GM23338 (cell line): ENCODE data around the gene LTA4H. TPM values are rescaled to one million over a fixed set of nuclear protein-coding genes. Genes with fewer than 3 reads are reported as not detected.

Experiments used
- ATAC-seq: fragments of 200-7000 bp; cut with Tn5 transposase; 3 replicates; pipeline ENCODE4 v1.9.1; 2020
- DNase-seq: peaks from one replicate; pipeline ENCODE4 v3.0.0-alpha.2; 2015; ENCODE audit warnings: low spot score
- H2AFZ ChIP-seq: fragments of 200-600 bp; sonication (generic); 2 replicates; pipeline ENCODE4 v1.8.0; 2016; ENCODE audit warnings: antibody characterized with exemption, mild to moderate bottlenecking, moderate library complexity
- H3F3A ChIP-seq: fragments of 200-600 bp; sonication (generic); replicated peaks from 2 replicates; pipeline ENCODE4 v1.8.0; 2017; ENCODE audit warnings: antibody characterized with exemption, mixed run types, low read depth
- H3K27ac ChIP-seq: fragments of 200-600 bp; sonication (generic); 2 replicates; pipeline ENCODE4 v1.6.1; 2016; ENCODE audit warnings: low read depth
- H3K27me3 ChIP-seq: fragments of 200-600 bp; sonication (generic); 2 replicates; pipeline ENCODE4 v1.8.0; 2016; ENCODE audit warnings: mild to moderate bottlenecking, mixed run types, moderate library complexity; ENCODE audit not compliant: insufficient read depth
- H3K36me3 ChIP-seq: fragments of 200-600 bp; sonication (generic); 2 replicates; pipeline ENCODE4 v1.8.0; 2016; ENCODE audit warnings: mild to moderate bottlenecking; ENCODE audit not compliant: insufficient read depth
- H3K4me1 ChIP-seq: fragments of 200-600 bp; sonication (generic); 2 replicates; pipeline ENCODE4 v1.8.0; 2016; ENCODE audit warnings: mild to moderate bottlenecking, moderate library complexity; ENCODE audit not compliant: insufficient read depth
- H3K4me2 ChIP-seq: fragments of 200-600 bp; sonication (generic); 2 replicates; pipeline ENCODE4 v1.7.1; 2017; ENCODE audit warnings: mixed run types
- H3K4me3 ChIP-seq: fragments of 200-600 bp; sonication (generic); 2 replicates; pipeline ENCODE4 v1.6.1; 2016; ENCODE audit warnings: mixed run types
- H3K79me2 ChIP-seq: fragments of 200-600 bp; sonication (generic); replicated peaks from 2 replicates; pipeline ENCODE4 v1.8.0; 2017; ENCODE audit warnings: mild to moderate bottlenecking; ENCODE audit not compliant: insufficient read depth
- H3K9me2 ChIP-seq: fragments of 200-600 bp; sonication (generic); 2 replicates; pipeline ENCODE4 v1.8.0; 2017; ENCODE audit not compliant: insufficient read depth
- H4K20me1 ChIP-seq: fragments of 200-600 bp; sonication (generic); replicated peaks from 2 replicates; pipeline ENCODE4 v1.8.0; 2017; ENCODE audit warnings: mild to moderate bottlenecking; ENCODE audit not compliant: insufficient read depth
- H3K27ac Mint-ChIP-seq: 2 replicates; pipeline ENCODE4 v1.8.0; 2020; ENCODE audit warnings: inconsistent platforms, mild to moderate bottlenecking, moderate library complexity, mixed read lengths
- H3K27me3 Mint-ChIP-seq: 3 replicates; pipeline ENCODE4 v1.8.0; 2022; ENCODE audit warnings: low read depth, mild to moderate bottlenecking, moderate library complexity, mixed read lengths, inconsistent platforms; ENCODE audit not compliant: insufficient read depth, poor library complexity
- H3K36me3 Mint-ChIP-seq: 3 replicates; pipeline ENCODE4 v1.8.0; 2021; ENCODE audit warnings: low read depth, mild to moderate bottlenecking, inconsistent platforms, moderate library complexity, mixed read lengths
- H3K4me1 Mint-ChIP-seq: 3 replicates; pipeline ENCODE4 v1.8.0; 2020; ENCODE audit warnings: mild to moderate bottlenecking, inconsistent platforms, mixed read lengths
- H3K4me3 Mint-ChIP-seq: 3 replicates; pipeline ENCODE4 v1.8.0; 2021; ENCODE audit warnings: moderate library complexity, mild to moderate bottlenecking, inconsistent platforms, mixed read lengths
- H3K9me3 Mint-ChIP-seq: 3 replicates; pipeline ENCODE4 v1.8.0; 2020; ENCODE audit warnings: moderate library complexity, mild to moderate bottlenecking, inconsistent platforms, mixed read lengths
- CREB1 ChIP-seq: fragments of 250-450 bp; sonication (Bioruptor Pico); IDR thresholded peaks from 2 replicates; pipeline ENCODE4 v1.5.0; 2020; ENCODE audit warnings: low read depth, mild to moderate bottlenecking, moderate library complexity
- EZH2 ChIP-seq: fragments of 200-600 bp; sonication (generic); IDR thresholded peaks from one replicate; pipeline ENCODE4 v1.8.0; 2017; ENCODE audit warnings: antibody characterized with exemption, mild to moderate bottlenecking, low read depth; ENCODE audit not compliant: unreplicated experiment
- EZH2phosphoT487 ChIP-seq: fragments of 200-600 bp; sonication (generic); IDR thresholded peaks from one replicate; pipeline ENCODE4 v1.8.1; 2018; ENCODE audit warnings: antibody characterized with exemption; ENCODE audit not compliant: unreplicated experiment
- JUNB ChIP-seq: IDR thresholded peaks from one replicate; pipeline ENCODE4 v1.6.1; 2016; ENCODE audit warnings: antibody characterized with exemption; ENCODE audit not compliant: unreplicated experiment
- NANOG ChIP-seq: IDR thresholded peaks from 2 replicates; pipeline ENCODE4 v1.6.1; 2016; ENCODE audit warnings: antibody characterized with exemption, borderline replicate concordance
- POLR2AphosphoS5 ChIP-seq: IDR thresholded peaks from 2 replicates; pipeline ENCODE4 v1.6.1; 2016; ENCODE audit warnings: antibody characterized with exemption, low read depth
- STAT1 ChIP-seq: IDR thresholded peaks from one replicate; pipeline ENCODE4 v1.6.1; 2016; ENCODE audit warnings: antibody characterized with exemption; ENCODE audit not compliant: unreplicated experiment
- ZNF114 ChIP-seq: fragments of 250-450 bp; sonication (Bioruptor Pico); IDR thresholded peaks from 2 replicates; pipeline ENCODE4 v1.5.0; 2020; ENCODE audit warnings: mild to moderate bottlenecking, moderate library complexity
- ZNF331 ChIP-seq: fragments of 250-450 bp; sonication (Bioruptor Pico); IDR thresholded peaks from 2 replicates; pipeline ENCODE4 v1.5.0; 2020; ENCODE audit warnings: low read depth, mild to moderate bottlenecking, moderate library complexity
- polyA plus RNA-seq: library from polyadenylated mRNA; unstranded; fragments of >200 nt; fragmentation: Nextera tagmentation; extraction: Ambion mirVana; gene quantifications from 2 replicates; pipeline ENCODE4 v1.2.1, GENCODE V29; 2016
- total RNA-seq: library from RNA; depleted of rRNA; stranded (reverse); fragments of >200 nt; shearing (Covaris generic); gene quantifications from 2 replicates; pipeline ENCODE4 v1.2.3, GENCODE V29; 2014
- TF ChIP-seq, protein P1 (sequence below): IDR thresholded peaks from one replicate; pipeline ENCODE4 v1.6.1; 2018; ENCODE audit warnings: antibody characterized with exemption; ENCODE audit not compliant: unreplicated experiment
- TF ChIP-seq, protein P2 (sequence below): IDR thresholded peaks from 2 replicates; pipeline ENCODE4 v1.6.1; 2016; ENCODE audit warnings: antibody characterized with exemption
- TF ChIP-seq, protein P3 (sequence below): fragments of 250-450 bp; sonication (Bioruptor Pico); IDR thresholded peaks from 2 replicates; pipeline ENCODE4 v1.5.0; 2020; ENCODE audit warnings: mild to moderate bottlenecking, moderate library complexity
- TF ChIP-seq, protein P4 (sequence below), 2 experiments: fragments of 200-600 bp in 1 of 2; sonication (generic) in 1 of 2; conservative IDR thresholded peaks; 2 replicates each; pipeline versions ENCODE4 v1.5.1 to v1.6.1; 2016 to 2017; ENCODE audit warnings: antibody characterized with exemption in 2 of 2, low read depth in 2 of 2, mild to moderate bottlenecking in 2 of 2, moderate library complexity in 1 of 2

Gene LTA4H
- total and polyA plus RNA-seq, 2 experiments from 2014 or later: 84.4 to 189 TPM

DNA sequence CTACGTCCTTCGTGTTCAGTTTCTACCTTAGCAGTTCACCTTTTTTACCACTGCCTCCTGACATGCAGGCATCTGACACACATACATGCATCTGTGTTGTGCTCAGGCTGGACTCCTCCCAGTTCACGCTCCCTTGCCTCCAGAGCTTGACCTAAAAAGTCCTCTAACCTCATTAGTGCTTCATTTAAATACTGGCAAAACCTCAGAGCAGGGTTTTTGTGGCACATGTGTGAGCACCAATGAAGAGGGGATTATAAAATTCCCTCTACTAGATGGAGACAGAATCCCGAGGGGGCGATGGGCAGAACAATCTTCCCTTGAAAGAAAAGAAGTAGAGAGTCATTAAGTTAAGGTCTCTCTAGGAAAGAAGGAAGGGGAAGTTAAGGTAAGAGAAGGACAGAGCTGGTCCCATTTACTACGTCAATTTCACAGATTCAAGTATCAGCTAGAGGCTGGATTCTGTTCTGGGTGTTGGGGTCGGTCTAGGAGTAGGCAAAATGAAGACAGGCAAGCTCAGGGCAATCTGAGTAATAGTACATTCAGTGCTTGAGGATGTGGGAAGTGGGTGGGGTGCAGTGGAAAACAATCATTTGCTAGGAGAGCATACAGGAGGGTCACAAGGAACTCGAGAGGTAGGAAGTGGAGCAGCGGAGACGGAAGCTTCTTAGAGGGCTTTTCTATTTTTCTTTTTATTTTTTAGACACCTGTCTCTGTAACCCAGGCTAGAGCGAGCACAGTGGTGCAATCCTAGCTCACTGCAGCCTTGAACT is 46.7 kb downstream of the LTA4H start:
- no peaks in the 10 kb centered on the region for H3K79me2 ChIP-seq
- TF ChIP-seq POLR2AphosphoS5 (no peak), CREB1 (CRISPR knock-in tag) (no peak), JUNB (no peak), NANOG (no peak), EZH2 (no peak), ZNF331 (no peak), STAT1 (no peak), ZNF114 (CRISPR knock-in tag) (no peak), EZH2phosphoT487 (no peak)
- TF ChIP-seq, protein P1, sequence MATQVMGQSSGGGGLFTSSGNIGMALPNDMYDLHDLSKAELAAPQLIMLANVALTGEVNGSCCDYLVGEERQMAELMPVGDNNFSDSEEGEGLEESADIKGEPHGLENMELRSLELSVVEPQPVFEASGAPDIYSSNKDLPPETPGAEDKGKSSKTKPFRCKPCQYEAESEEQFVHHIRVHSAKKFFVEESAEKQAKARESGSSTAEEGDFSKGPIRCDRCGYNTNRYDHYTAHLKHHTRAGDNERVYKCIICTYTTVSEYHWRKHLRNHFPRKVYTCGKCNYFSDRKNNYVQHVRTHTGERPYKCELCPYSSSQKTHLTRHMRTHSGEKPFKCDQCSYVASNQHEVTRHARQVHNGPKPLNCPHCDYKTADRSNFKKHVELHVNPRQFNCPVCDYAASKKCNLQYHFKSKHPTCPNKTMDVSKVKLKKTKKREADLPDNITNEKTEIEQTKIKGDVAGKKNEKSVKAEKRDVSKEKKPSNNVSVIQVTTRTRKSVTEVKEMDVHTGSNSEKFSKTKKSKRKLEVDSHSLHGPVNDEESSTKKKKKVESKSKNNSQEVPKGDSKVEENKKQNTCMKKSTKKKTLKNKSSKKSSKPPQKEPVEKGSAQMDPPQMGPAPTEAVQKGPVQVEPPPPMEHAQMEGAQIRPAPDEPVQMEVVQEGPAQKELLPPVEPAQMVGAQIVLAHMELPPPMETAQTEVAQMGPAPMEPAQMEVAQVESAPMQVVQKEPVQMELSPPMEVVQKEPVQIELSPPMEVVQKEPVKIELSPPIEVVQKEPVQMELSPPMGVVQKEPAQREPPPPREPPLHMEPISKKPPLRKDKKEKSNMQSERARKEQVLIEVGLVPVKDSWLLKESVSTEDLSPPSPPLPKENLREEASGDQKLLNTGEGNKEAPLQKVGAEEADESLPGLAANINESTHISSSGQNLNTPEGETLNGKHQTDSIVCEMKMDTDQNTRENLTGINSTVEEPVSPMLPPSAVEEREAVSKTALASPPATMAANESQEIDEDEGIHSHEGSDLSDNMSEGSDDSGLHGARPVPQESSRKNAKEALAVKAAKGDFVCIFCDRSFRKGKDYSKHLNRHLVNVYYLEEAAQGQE: no peak
- TF ChIP-seq, protein P2, sequence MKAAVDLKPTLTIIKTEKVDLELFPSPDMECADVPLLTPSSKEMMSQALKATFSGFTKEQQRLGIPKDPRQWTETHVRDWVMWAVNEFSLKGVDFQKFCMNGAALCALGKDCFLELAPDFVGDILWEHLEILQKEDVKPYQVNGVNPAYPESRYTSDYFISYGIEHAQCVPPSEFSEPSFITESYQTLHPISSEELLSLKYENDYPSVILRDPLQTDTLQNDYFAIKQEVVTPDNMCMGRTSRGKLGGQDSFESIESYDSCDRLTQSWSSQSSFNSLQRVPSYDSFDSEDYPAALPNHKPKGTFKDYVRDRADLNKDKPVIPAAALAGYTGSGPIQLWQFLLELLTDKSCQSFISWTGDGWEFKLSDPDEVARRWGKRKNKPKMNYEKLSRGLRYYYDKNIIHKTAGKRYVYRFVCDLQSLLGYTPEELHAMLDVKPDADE: no peak
- TF ChIP-seq, protein P3, sequence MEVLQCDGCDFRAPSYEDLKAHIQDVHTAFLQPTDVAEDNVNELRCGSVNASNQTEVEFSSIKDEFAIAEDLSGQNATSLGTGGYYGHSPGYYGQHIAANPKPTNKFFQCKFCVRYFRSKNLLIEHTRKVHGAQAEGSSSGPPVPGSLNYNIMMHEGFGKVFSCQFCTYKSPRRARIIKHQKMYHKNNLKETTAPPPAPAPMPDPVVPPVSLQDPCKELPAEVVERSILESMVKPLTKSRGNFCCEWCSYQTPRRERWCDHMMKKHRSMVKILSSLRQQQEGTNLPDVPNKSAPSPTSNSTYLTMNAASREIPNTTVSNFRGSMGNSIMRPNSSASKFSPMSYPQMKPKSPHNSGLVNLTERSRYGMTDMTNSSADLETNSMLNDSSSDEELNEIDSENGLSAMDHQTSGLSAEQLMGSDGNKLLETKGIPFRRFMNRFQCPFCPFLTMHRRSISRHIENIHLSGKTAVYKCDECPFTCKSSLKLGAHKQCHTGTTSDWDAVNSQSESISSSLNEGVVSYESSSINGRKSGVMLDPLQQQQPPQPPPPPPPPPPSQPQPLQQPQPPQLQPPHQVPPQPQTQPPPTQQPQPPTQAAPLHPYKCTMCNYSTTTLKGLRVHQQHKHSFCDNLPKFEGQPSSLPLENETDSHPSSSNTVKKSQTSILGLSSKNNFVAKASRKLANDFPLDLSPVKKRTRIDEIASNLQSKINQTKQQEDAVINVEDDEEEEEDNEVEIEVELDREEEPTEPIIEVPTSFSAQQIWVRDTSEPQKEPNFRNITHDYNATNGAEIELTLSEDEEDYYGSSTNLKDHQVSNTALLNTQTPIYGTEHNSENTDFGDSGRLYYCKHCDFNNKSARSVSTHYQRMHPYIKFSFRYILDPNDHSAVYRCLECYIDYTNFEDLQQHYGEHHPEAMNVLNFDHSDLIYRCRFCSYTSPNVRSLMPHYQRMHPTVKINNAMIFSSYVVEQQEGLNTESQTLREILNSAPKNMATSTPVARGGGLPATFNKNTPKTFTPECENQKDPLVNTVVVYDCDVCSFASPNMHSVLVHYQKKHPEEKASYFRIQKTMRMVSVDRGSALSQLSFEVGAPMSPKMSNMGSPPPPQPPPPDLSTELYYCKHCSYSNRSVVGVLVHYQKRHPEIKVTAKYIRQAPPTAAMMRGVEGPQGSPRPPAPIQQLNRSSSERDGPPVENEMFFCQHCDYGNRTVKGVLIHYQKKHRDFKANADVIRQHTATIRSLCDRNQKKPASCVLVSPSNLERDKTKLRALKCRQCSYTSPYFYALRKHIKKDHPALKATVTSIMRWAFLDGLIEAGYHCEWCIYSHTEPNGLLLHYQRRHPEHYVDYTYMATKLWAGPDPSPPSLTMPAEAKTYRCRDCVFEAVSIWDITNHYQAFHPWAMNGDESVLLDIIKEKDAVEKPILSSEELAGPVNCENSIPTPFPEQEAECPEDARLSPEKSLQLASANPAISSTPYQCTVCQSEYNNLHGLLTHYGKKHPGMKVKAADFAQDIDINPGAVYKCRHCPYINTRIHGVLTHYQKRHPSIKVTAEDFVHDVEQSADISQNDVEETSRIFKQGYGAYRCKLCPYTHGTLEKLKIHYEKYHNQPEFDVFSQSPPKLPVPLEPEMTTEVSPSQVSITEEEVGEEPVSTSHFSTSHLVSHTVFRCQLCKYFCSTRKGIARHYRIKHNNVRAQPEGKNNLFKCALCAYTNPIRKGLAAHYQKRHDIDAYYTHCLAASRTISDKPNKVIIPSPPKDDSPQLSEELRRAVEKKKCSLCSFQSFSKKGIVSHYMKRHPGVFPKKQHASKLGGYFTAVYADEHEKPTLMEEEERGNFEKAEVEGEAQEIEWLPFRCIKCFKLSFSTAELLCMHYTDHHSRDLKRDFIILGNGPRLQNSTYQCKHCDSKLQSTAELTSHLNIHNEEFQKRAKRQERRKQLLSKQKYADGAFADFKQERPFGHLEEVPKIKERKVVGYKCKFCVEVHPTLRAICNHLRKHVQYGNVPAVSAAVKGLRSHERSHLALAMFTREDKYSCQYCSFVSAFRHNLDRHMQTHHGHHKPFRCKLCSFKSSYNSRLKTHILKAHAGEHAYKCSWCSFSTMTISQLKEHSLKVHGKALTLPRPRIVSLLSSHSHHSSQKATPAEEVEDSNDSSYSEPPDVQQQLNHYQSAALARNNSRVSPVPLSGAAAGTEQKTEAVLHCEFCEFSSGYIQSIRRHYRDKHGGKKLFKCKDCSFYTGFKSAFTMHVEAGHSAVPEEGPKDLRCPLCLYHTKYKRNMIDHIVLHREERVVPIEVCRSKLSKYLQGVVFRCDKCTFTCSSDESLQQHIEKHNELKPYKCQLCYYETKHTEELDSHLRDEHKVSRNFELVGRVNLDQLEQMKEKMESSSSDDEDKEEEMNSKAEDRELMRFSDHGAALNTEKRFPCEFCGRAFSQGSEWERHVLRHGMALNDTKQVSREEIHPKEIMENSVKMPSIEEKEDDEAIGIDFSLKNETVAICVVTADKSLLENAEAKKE (CRISPR knock-in tag): no peak
- TF ChIP-seq, protein P4, sequence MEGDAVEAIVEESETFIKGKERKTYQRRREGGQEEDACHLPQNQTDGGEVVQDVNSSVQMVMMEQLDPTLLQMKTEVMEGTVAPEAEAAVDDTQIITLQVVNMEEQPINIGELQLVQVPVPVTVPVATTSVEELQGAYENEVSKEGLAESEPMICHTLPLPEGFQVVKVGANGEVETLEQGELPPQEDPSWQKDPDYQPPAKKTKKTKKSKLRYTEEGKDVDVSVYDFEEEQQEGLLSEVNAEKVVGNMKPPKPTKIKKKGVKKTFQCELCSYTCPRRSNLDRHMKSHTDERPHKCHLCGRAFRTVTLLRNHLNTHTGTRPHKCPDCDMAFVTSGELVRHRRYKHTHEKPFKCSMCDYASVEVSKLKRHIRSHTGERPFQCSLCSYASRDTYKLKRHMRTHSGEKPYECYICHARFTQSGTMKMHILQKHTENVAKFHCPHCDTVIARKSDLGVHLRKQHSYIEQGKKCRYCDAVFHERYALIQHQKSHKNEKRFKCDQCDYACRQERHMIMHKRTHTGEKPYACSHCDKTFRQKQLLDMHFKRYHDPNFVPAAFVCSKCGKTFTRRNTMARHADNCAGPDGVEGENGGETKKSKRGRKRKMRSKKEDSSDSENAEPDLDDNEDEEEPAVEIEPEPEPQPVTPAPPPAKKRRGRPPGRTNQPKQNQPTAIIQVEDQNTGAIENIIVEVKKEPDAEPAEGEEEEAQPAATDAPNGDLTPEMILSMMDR (conservative IDR thresholded peaks at IDR 0.05; ENCODE audit: low read depth in 2 of 2): no peak
- H3K36me3 ChIP-seq: no peaks in the 10 kb centered on the region
- H3K27me3 ChIP-seq: no peaks in the 10 kb centered on the region
- H3K4me3 ChIP-seq: no peak overlapping the region
- peaks cover 27% of the 10 kb centered on the region for H3K4me1 ChIP-seq
- no peak overlapping the region for H3K4me2 ChIP-seq
- DNase-seq (no peak), ATAC-seq (no peak)
- H3F3A ChIP-seq: no peaks in the 10 kb centered on the region
- no peak overlapping the region for H3K27ac ChIP-seq
- H3K4me1 Mint-ChIP-seq: peaks cover 38% of the 10 kb centered on the region
- H2AFZ ChIP-seq: no peak overlapping the region
- H3K27me3 Mint-ChIP-seq: peaks cover 3% of the 10 kb centered on the region
- H3K9me3 Mint-ChIP-seq: no peaks in the 10 kb centered on the region
- no peak overlapping the region for H3K4me3 Mint-ChIP-seq
- H3K9me2 ChIP-seq: no peaks in the 10 kb centered on the region
- H4K20me1 ChIP-seq: no peaks in the 10 kb centered on the region
- H3K36me3 Mint-ChIP-seq: no peaks in the 10 kb centered on the region
- H3K27ac Mint-ChIP-seq: no peak overlapping the region
